H1 (cell line): ENCODE measurements around the gene MYL6. TPM values are rescaled to one million over a fixed set of nuclear protein-coding genes. Genes with fewer than 3 reads are reported as not detected.

Experiments
- CTCF ChIA-PET: fragments of 300-600 bp; sonication (Branson Sonifier 250); formaldehyde crosslinking; loops from one replicate; lab custom pipeline; 2021; ENCODE audit not compliant: partially characterized antibody; lab: Charles Lee
- POLR2A ChIA-PET: fragments of 300-600 bp; sonication (Branson Sonifier 250); formaldehyde crosslinking; loops from one replicate; lab custom pipeline; 2021; ENCODE audit warnings: inconsistent platforms; ENCODE audit not compliant: partially characterized antibody; lab: Charles Lee
- DNase-seq, 2 experiments: peaks; one replicate each; pipeline versions ENCODE4 v3.0.0 to v3.0.0-alpha.2; 2010 to 2022; ENCODE audit warnings: low spot score in 2 of 2, low read depth in 1 of 2, mixed read lengths in 1 of 2
- FAIRE-seq: peaks from 2 replicates; lab custom pipeline; 2011; peaks lifted over from hg19 to GRCh38; lab: Jason Lieb, UNC
- H2AFZ ChIP-seq: 2 replicates; pipeline ENCODE4 v1.8.1; 2012; ENCODE audit warnings: low read length, inconsistent platforms
- H2AK5ac ChIP-seq: 2 replicates; pipeline ENCODE4 v1.6.1; 2013; ENCODE audit warnings: low read depth, low read length
- H2BK120ac ChIP-seq: replicated peaks from 2 replicates; pipeline ENCODE3; 2013; ENCODE audit warnings: low read depth, low read length, inconsistent platforms
- H2BK12ac ChIP-seq: 2 replicates; pipeline ENCODE4 v1.6.1; 2013; ENCODE audit warnings: low read depth, low read length
- H2BK15ac ChIP-seq: 2 replicates; pipeline ENCODE4 v1.6.1; 2013; ENCODE audit warnings: low read length
- H2BK20ac ChIP-seq: 2 replicates; pipeline ENCODE4 v1.6.1; 2013; ENCODE audit warnings: low read length
- H2BK5ac ChIP-seq: 2 replicates; pipeline ENCODE4 v1.6.1; 2013; ENCODE audit warnings: low read depth, low read length
- H3K14ac ChIP-seq: 2 replicates; pipeline ENCODE4 v1.6.1; 2013; ENCODE audit warnings: inconsistent platforms; ENCODE audit not compliant: insufficient read length
- H3K18ac ChIP-seq: 2 replicates; pipeline ENCODE4 v1.6.1; 2013; ENCODE audit warnings: low read length; ENCODE audit errors: extremely low read depth
- H3K23ac ChIP-seq: 2 replicates; pipeline ENCODE4 v1.6.1; 2013; ENCODE audit warnings: inconsistent platforms; ENCODE audit not compliant: insufficient read length
- H3K23me2 ChIP-seq: 2 replicates; pipeline ENCODE4 v1.6.1; 2013; ENCODE audit warnings: low read depth, low read length
- H3K27ac ChIP-seq: 2 replicates; pipeline ENCODE4 v1.6.1; 2011; ENCODE audit warnings: low read depth, low read length, inconsistent platforms
- H3K27me3 ChIP-seq, 4 experiments: replicated peaks in 1 of 4; 1 replicate in 1 of 4; 2 replicates in 3 of 4; pipeline versions ENCODE4 v1.6.1 to v1.8.1; 2011 to 2013; ENCODE audit warnings: low read length in 3 of 4, mild to moderate bottlenecking in 3 of 4, inconsistent platforms in 2 of 4, mixed read lengths in 2 of 4, moderate library complexity in 1 of 4; ENCODE audit not compliant: control insufficient read depth in 3 of 4, insufficient read depth in 3 of 4; ENCODE audit errors: extremely low read depth in 1 of 4
- H3K36me3 ChIP-seq, 4 experiments: 2 replicates each; pipeline versions ENCODE4 v1.6.1 to v1.8.1; 2011 to 2013; ENCODE audit warnings: mild to moderate bottlenecking in 4 of 4, low read length in 3 of 4, moderate library complexity in 2 of 4, control low read depth in 1 of 4, inconsistent platforms in 1 of 4; ENCODE audit not compliant: insufficient read depth in 4 of 4, control insufficient read depth in 2 of 4
- H3K4ac ChIP-seq: replicated peaks from 2 replicates; pipeline ENCODE3; 2013; ENCODE audit warnings: low read length, low read depth, mixed read lengths, inconsistent platforms; ENCODE audit not compliant: insufficient read length
- H3K4me1 ChIP-seq, 4 experiments: replicated peaks in 1 of 4; 1 replicate in 1 of 4; 2 replicates in 3 of 4; pipeline versions ENCODE4 v1.6.1 to v1.8.1; 2011 to 2013; ENCODE audit warnings: low read length in 3 of 4, inconsistent platforms in 2 of 4, mixed read lengths in 1 of 4; ENCODE audit not compliant: insufficient read depth in 4 of 4, control insufficient read depth in 3 of 4
- H3K4me2 ChIP-seq, 2 experiments: 2 replicates each; pipeline versions ENCODE4 v1.6.1 to v1.8.1; 2011 to 2013; ENCODE audit warnings: low read depth in 2 of 2, low read length in 2 of 2, control low read depth in 1 of 2, inconsistent platforms in 1 of 2, mild to moderate bottlenecking in 1 of 2; ENCODE audit not compliant: insufficient read depth in 1 of 2
- H3K4me3 ChIP-seq, 4 experiments: fragments of 200-600, 300-600 bp in 1 of 4; sonication (generic), shearing (Covaris generic), sonication (Bioruptor Twin) in 1 of 4; 2 replicates each; pipeline versions ENCODE4 v1.5.1 to v1.8.1; 2011 to 2016; ENCODE audit warnings: low read length in 4 of 4, low read depth in 3 of 4, control low read depth in 2 of 4, inconsistent platforms in 2 of 4, mild to moderate bottlenecking in 2 of 4, mixed read lengths in 1 of 4, moderate library complexity in 1 of 4; ENCODE audit not compliant: insufficient read depth in 2 of 4; ENCODE audit errors: extremely low read depth in 1 of 4
- H3K56ac ChIP-seq: replicated peaks from 2 replicates; pipeline ENCODE3; 2013; ENCODE audit warnings: low read depth, mild to moderate bottlenecking, mixed read lengths, low read length, inconsistent platforms; ENCODE audit not compliant: insufficient read length
- H3K79me1 ChIP-seq: 2 replicates; pipeline ENCODE4 v1.6.1; 2013; ENCODE audit warnings: low read depth, low read length, control low read depth
- H3K79me2 ChIP-seq, 2 experiments: 2 replicates each; pipeline versions ENCODE4 v1.6.1 to v1.8.1; 2012 to 2013; ENCODE audit warnings: low read length in 2 of 2, mild to moderate bottlenecking in 2 of 2, inconsistent platforms in 1 of 2; ENCODE audit not compliant: insufficient read depth in 2 of 2, control insufficient read depth in 1 of 2
- H3K9ac ChIP-seq, 4 experiments: replicated peaks in 1 of 4; 1 replicate in 1 of 4; 2 replicates in 3 of 4; pipeline versions ENCODE4 v1.6.1 to v1.8.1; 2011 to 2013; ENCODE audit warnings: low read depth in 3 of 4, low read length in 3 of 4, control low read depth in 2 of 4, mild to moderate bottlenecking in 2 of 4, moderate library complexity in 2 of 4, inconsistent platforms in 1 of 4; ENCODE audit errors: extremely low read depth in 1 of 4
- H3K9me3 ChIP-seq, 2 experiments: 2 replicates each; pipeline versions ENCODE4 v1.6.1 to v1.8.1; 2012 to 2013; ENCODE audit warnings: mild to moderate bottlenecking in 2 of 2, moderate library complexity in 2 of 2, control low read depth in 1 of 2, inconsistent platforms in 1 of 2, low read depth in 1 of 2, low read length in 1 of 2, mixed read lengths in 1 of 2; ENCODE audit not compliant: insufficient read depth in 2 of 2
- H4K20me1 ChIP-seq, 2 experiments: replicated peaks in 1 of 2; 2 replicates each; pipeline versions ENCODE3 to v1.8.1; 2011 to 2013; ENCODE audit warnings: inconsistent platforms in 2 of 2, low read length in 2 of 2, mild to moderate bottlenecking in 1 of 2; ENCODE audit not compliant: insufficient read depth in 2 of 2, control insufficient read depth in 1 of 2
- H4K5ac ChIP-seq: 2 replicates; pipeline ENCODE4 v1.6.1; 2013; ENCODE audit warnings: low read length, low read depth, mixed read lengths, inconsistent platforms; ENCODE audit not compliant: insufficient read length
- H4K8ac ChIP-seq: 2 replicates; pipeline ENCODE4 v1.8.0; 2013; ENCODE audit warnings: mild to moderate bottlenecking, moderate library complexity, low read length, inconsistent platforms; ENCODE audit not compliant: insufficient read depth; ENCODE audit errors: extremely low read depth
- H4K91ac ChIP-seq: replicated peaks from 2 replicates; pipeline ENCODE3; 2013; ENCODE audit warnings: low read length, mixed read lengths, inconsistent platforms; ENCODE audit not compliant: insufficient read length
- CEBPB ChIP-seq: IDR thresholded peaks from 2 replicates; pipeline ENCODE4 v1.6.1; 2012; ENCODE audit warnings: low read depth, low read length
- RAD21 ChIP-seq, 2 experiments: IDR thresholded peaks in 1 of 2; conservative IDR thresholded peaks in 1 of 2; 2 replicates each; pipeline ENCODE4 v1.6.1; 2011; ENCODE audit warnings: low read depth in 2 of 2, low read length in 2 of 2, improper control_type of control experiment in 1 of 2, inconsistent platforms in 1 of 2, mild to moderate bottlenecking in 1 of 2, moderate library complexity in 1 of 2
- TBP ChIP-seq: IDR thresholded peaks from 2 replicates; pipeline ENCODE4 v1.6.1; 2011; ENCODE audit warnings: low read depth, low read length, improper control_type of control experiment
- WGBS, 2 experiments: shearing (Covaris generic) in 1 of 2; methylation state at CpG; one replicate each; pipeline versions ENCODE4 v1.1.6 to v1.1.7; 2013 to 2015; ENCODE audit warnings: low lambda C conversion rate in 2 of 2, mixed read lengths in 2 of 2, inconsistent platforms in 1 of 2, low coverage in 1 of 2, missing lambda C conversion rate in 1 of 2; ENCODE audit not compliant: insufficient replicate concordance in 2 of 2, insufficient coverage in 1 of 2, insufficient read length in 1 of 2; ENCODE audit errors: extremely low coverage in 1 of 2, missing lambda C conversion rate in 1 of 2; 5-methylcytosine and 5-hydroxymethylcytosine counted together
- long read RNA-seq, 2 experiments: library from RNA in 1 of 2; library from capped mRNA in 1 of 2; stranded (forward); transcript quantifications; one replicate each; pipeline ENCODE4 v2.0.0, GENCODE V29; 2021; ENCODE audit warnings: inconsistent platforms in 1 of 2
- polyA minus RNA-seq, 3 experiments: library from RNA; depleted of rRNA, polyadenylated mRNA; stranded (reverse); fragments of >200 nt; gene quantifications; 1 replicate in 2 of 3; 2 replicates in 1 of 3; pipeline ENCODE4 v1.2.3, GENCODE V29; 2011
- polyA plus RNA-seq, 7 experiments: library from polyadenylated mRNA; depleted of rRNA in 3 of 7; stranded (reverse) in 5 of 7; unstranded in 2 of 7; fragments of >200 nt in 5 of 7; fragments of 200-250 nt in 2 of 7; gene quantifications; 1 replicate in 5 of 7; 2 replicates in 1 of 7; 4 replicates in 1 of 7; pipeline versions ENCODE4 v1.2.1 to v1.2.3, GENCODE V29; 2011 to 2013; ENCODE audit warnings: missing spikeins in 2 of 7, mixed read lengths in 2 of 7
- total RNA-seq: library from RNA; stranded (reverse); fragmentation: NEBNext Ultra II Directional; extraction: Animal tissue kit (Norgen Biotek cat#: 25700); gene quantifications from 2 replicates; pipeline ENCODE4 v1.2.1, GENCODE V29; 2021

Gene MYL6
- total RNA-seq (1,130 and 1,137 TPM in 2 replicates), polyA plus RNA-seq (2011; rRNA removed) (1,664 and 2,279 TPM in 2 replicates), polyA minus RNA-seq (2011; rRNA and poly(A)+ RNA removed) (392 and 510 TPM in 2 replicates)
- 2,537 TPM for polyA plus RNA-seq (2011; cell fraction: cytosol; rRNA removed)
- polyA plus RNA-seq (2011; cell fraction: nucleus; rRNA removed) = 757 TPM
- polyA plus RNA-seq (2012, experiment 1 of 2) = 1,613 to 1,753 TPM (median 1,678 TPM) in 4 replicates
- 2,029 TPM for polyA plus RNA-seq (2012, experiment 2 of 2)
- 1,115 TPM for polyA plus RNA-seq (2013, experiment 1 of 2)
- 1,167 TPM for polyA plus RNA-seq (2013, experiment 2 of 2)
- 263 TPM for polyA minus RNA-seq (2011; cell fraction: cytosol; rRNA and poly(A)+ RNA removed)
- polyA minus RNA-seq (2011; cell fraction: nucleus; rRNA and poly(A)+ RNA removed) = 608 TPM
- long read RNA-seq, experiment 1, transcript MYL6-207 (6 exons, 655 nt) = major isoform, 145 of 381 reads
- long read RNA-seq, experiment 1, transcript MYL6-211 (5 exons, 528 nt) = minor isoform, 8 of 381 reads
- long read RNA-seq, experiment 1, partial matches to known transcripts = 201 of 381 reads
- long read RNA-seq, experiment 1, other reads (novel, unspliced or antisense) = 20 of 381 reads
- long read RNA-seq, experiment 2, partial matches to known transcripts = 154 of 167 reads
- long read RNA-seq, experiment 2, other reads (novel, unspliced or antisense) = 8 of 167 reads

GRCh38 chr12:56158029-56158925, at the start of gene MYL6:
TSS of gene MYL6 (plus strand) at chr12:56158359. CDS start at chr12:56158402, 43 bp downstream.
- Histone ChIP-seq H3K27ac (peak within 1 kb of the TSS; percentile 99), H2BK120ac (no peak within 1 kb of the TSS), H2AK5ac (peak within 1 kb of the TSS; percentile 79), H3K9me3 (no peaks in the 10 kb centered on the region), H3K56ac (peak within 1 kb of the TSS; percentile 5), H3K18ac (peak within 1 kb of the TSS; percentile 79), H3K4me3 (peak within 1 kb of the TSS; percentile 63 to 97 (median 93)), H2AFZ (no peak within 1 kb of the TSS), H3K36me3 (peaks cover 27 to 54% (median 36%) of the 10 kb centered on the region in 4 experiments), H4K20me1 (peaks cover 11 to 19% of the 10 kb centered on the region in 2 experiments), H3K79me2 (peaks cover 3 to 25% of the 10 kb centered on the region in 2 experiments), H2BK20ac (no peak within 1 kb of the TSS), H3K14ac (peak within 1 kb of the TSS; percentile 19), H3K79me1 (peaks cover 5% of the 10 kb centered on the region; the same call in 1 of the 2 replicates), H4K8ac (peak within 1 kb of the TSS; percentile 87; the same call in 1 of the 2 replicates), H4K5ac (peak within 1 kb of the TSS; percentile 95), H3K4ac (peak within 1 kb of the TSS; percentile 5), H2BK12ac (peak within 1 kb of the TSS; percentile 89), H4K91ac (peak within 1 kb of the TSS; percentile 97), H2BK15ac (peak within 1 kb of the TSS; percentile 55), H3K9ac (peak within 1 kb of the TSS; percentile 92 to 99 (median 96)), H3K4me1 (peaks cover 8 to 37% (median 22%) of the 10 kb centered on the region in 4 experiments), H2BK5ac (peak within 1 kb of the TSS; percentile 93), H3K4me2 (peak within 1 kb of the TSS; percentile 77 to 92), H3K23ac (no peak within 1 kb of the TSS), H3K23me2 (peaks cover 19% of the 10 kb centered on the region), H3K27me3 (no peaks in the 10 kb centered on the region)
- peak; percentile 88 to 91 for DNase-seq
- WGBS, 2 experiments = 2% methylated on average over 27 of the region's 30 CpGs; no CpG with 5 or more reads in 1 of the 2 experiments
- FAIRE-seq = peak; percentile 45
- ChIA-PET POLR2A (interaction anchor here (0.7 to 15.6 kb wide), 32 partner anchors 21 to 531 kb away, joined by 3 to 656 read pairs (median 4); partner anchors contain the start of genes ANKRD52, COQ10A, IL23A and PA2G4), CTCF (interaction anchor here (0.8 to 2.2 kb wide), 9 partner anchors 10 to 63 kb away, joined by 3 to 9 read pairs (median 5); partner anchors contain the start of genes RNF41 and SMARCC2)
- TF ChIP-seq CEBPB (peak; percentile 88), TBP (peak; percentile 98), RAD21 (IDR thresholded peaks at IDR 0.05 in 1 of 2, conservative IDR thresholded peaks at IDR 0.05 in 1 of 2; ENCODE audit: low read depth in 2 of 2, low read length in 2 of 2) (no peak)
